Stimulated activated CD8-positive, alpha-beta memory T cell treated with anti-CD3 and anti-CD28 coated beads, Interleukin-15, amount 100 ng/mL, for 24 hours (primary cell): ENCODE measurements around the gene CYP2A6.

Experiments
- DNase-seq: peaks from one replicate; pipeline ENCODE4 v3.0.0-alpha.2; 2020; ENCODE audit warnings: low read depth

Gene CYP2A6

DNA sequence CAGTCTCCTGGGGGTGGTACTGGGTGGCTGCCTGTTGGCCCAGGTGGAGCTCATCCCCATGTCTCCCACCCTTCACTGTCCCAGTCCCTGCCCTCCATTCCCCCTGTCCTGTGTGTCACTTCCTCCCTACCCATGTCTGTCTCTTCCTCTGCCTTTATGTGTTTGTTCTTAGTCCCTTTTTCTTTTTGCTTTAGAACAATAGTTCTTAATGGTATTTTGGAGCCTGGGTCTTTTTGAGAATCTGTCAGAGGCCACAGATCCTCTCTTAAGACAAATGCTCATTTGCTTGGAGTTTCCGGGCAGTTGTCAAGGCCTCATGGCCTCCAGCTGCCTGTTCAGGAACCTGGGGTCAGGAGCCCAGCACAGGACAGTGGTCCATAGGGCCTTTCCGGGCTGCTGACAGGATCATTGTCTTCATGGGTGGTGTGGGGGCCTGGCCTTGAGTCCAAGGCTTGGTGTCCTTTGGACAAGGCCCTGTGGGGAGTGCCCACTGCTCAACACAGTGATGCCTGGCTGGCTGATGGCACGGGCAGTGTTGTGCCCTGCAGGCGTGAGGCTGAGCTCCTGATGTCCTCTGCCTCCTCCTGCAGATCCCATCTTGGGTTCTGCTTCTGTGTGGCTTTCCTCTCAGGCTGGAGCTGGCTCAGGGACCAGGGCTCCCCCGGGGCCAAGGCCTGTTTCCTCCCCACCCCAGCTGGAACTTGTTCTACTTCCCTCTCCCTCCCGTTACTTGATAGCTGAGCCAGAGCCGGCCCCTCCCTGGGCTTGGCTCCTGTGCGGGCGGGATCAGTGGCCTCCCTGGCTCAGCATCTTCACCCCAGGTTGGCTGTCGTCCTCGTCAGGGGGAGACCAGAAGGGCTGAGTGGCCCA, 47.7 kb downstream of the CYP2A6 start:
- DNase-seq: no peak

DNA sequence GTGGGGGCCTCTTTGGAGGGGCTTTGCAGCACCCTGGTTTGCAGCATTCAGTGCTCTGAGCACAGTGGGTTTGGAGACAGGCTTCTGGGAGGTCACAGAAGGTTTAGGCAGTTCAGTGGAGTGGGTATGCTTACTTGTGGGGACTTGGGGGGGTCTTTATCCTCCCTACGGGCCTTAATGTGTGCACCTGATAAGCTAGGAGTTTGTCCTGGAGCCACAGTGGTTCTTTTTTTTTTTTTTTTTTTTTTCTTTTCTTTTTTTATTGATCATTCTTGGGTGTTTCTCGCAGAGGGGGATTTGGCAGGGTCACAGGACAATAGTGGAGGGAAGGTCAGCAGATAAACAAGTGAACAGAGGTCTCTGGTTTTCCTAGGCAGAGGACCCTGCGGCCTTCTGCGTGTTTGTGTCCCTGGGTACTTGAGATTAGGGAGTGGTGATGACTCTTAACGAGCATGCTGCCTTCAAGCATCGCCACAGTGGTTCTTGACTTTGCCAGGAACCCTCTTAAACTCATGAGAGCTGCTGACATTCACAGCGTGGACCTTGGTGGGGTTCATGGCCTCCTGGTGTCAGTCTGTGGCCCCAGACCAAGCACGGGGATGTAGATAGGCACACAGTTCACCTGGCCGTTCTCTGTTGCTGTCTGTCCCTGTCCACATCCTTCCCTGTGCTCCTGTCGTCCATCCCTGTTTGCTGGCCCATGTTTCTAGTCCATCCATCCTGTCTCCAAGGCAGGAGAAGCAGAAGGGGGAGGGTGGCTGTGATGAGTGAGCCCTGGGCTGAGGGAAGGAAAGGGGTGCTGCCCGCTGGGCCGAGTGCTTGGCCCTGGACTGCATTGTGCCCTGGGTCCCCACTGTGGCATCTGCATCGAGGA, 48.6 kb downstream of the CYP2A6 start:
- DNase-seq: no peak

DNA sequence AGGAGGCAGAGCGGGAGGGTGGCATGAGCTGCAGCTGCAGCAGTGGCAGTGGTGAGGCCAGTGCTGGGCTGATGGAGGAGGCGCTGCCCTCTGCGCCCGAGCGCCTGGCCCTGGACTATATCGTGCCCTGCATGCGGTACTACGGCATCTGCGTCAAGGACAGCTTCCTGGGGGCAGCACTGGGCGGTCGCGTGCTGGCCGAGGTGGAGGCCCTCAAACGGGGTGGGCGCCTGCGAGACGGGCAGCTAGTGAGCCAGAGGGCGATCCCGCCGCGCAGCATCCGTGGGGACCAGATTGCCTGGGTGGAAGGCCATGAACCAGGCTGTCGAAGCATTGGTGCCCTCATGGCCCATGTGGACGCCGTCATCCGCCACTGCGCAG, 49.3 kb downstream of the CYP2A6 start:
- DNase-seq: no peak

DNA sequence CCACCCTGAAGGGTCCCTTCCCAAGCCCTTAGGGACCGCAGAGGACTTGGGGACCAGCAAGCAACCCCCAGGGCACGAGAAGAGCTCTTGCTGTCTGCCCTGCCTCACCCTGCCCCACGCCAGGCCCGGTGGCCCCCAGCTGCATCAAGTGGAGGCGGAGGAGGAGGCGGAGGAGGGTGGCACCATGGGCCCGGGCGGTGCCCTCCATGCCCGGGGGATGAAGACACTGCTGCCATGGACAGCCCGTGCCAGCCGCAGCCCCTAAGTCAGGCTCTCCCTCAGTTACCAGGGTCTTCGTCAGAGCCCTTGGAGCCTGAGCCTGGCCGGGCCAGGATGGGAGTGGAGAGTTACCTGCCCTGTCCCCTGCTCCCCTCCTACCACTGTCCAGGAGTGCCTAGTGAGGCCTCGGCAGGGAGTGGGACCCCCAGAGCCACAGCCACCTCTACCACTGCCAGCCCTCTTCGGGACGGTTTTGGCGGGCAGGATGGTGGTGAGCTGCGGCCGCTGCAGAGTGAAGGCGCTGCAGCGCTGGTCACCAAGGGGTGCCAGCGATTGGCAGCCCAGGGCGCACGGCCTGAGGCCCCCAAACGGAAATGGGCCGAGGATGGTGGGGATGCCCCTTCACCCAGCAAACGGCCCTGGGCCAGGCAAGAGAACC, 49.8 kb downstream of the CYP2A6 start:
- no peak for DNase-seq

DNA sequence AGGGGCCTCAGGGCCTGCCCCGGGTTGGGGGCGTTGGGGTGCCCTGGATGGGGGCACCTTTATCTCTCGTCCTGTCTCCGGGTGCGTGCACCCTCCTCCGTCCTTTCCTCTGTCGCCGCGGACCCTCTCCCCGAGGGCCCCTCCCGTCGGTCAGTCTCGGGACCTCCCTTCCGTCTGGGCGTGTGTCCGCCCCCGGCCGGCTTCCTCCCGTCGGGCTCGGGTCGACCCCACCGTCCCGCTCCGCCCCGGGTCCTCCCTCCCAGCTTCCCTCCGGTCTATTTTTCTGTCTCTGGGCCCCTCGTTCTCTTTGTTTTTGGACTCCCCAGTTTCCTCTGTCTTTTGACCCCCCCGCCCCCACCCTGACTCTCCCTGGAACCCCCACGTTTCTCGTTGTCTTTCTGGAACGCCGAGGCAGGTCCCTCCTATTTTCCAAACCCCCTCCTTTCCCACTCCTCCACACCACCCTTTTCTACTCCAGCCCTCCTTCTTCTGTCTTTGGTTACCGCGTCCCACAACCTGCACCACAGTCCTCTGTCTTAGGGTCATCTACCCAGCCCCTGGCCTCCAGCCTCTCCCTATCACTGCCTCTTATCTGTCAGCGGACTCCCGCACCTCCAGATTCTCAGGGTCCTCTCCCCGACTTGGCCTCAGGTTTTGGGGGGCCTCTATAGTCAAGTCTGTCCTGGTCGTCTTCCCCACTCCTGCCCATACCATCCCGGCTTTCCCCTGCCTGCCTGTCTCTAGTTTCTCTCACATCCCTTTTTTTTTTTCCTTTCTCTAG, 50.5 kb downstream of the CYP2A6 start:
- no peak for DNase-seq

DNA sequence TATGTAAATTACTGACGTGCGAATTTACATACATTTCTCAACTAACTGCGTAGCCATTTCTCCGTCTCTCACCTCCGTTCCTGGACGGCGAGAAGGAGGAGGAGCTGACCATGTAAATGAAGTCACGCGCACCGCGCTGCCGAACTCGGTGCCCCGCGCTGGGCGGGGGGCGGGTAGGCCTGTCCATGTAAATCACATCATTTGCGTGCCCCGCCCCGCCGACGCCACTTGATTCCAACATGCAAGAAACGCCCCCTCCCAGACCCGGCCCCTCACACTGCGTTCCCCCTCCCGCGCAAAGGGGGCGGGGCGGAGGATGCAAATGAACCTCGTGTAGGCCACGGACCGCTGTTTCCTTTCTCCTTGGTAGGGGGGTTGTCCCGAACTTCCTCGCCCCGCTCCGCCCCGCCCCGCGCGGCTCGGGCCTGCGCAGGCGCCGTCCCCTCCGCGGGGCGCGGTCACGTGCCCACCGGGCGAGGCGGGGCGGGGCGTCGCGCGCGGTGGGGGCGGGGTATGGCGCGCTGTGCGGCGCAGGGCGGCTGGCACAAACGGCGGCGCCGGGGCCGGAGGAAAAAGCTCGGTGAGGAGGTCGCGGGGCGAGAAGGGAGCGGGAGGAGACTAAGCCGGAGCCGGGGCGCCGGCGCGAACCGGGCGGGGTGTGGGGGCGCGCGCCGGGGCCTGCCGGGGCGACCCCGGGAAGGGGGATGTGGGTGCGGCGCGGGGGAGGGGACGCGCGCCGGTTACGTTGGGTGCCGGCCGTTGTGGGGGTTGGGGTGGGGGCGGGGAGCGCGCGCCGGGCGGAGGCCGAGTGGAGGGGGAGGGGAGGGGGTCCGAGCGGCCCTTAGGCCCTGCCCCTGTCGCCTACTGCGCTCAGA, 51.3 kb downstream of the CYP2A6 start, which contains the start of gene EGLN2:
Gene EGLN2 (plus strand): TSS at position 509 of the 875 bp plus-strand sequence. CDS start 1,382 bp downstream, outside the sequence.
- peak; percentile 99 for DNase-seq

DNA sequence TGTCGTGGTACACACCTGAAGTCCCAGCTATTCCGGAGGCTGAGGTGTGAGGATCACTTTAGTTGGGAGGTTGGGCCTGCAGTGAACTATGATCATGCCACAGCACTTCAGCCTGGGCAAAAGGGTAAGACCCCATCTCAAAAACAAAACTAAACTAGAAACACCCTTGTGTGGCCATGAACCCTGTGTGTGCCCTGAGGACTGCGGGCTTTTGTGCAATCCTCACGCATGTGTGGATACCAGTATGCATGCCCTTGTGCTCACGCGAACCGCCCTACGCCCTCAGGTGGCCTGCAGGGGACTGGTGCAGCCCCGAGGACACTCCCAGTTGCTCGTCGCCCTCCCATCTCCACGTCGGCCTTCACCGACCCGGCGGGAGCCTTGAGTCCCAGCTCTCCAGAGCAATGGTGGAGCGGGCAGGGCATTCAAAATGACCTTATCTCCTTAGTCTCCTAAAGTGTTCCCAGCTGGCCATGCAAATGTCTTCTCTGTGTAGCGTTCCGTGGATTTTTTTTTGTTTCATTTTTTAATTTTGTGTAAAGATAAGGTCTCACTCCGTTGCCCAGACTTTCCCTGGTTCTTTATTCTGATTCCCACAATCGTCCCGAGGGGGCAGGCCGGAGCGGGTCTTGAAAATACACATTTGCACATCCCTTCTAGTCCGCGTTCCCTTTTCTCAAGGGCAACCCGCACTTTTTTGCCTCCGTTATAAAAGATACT, 52.1 kb downstream of the CYP2A6 start:
- DNase-seq: no peak

DNA sequence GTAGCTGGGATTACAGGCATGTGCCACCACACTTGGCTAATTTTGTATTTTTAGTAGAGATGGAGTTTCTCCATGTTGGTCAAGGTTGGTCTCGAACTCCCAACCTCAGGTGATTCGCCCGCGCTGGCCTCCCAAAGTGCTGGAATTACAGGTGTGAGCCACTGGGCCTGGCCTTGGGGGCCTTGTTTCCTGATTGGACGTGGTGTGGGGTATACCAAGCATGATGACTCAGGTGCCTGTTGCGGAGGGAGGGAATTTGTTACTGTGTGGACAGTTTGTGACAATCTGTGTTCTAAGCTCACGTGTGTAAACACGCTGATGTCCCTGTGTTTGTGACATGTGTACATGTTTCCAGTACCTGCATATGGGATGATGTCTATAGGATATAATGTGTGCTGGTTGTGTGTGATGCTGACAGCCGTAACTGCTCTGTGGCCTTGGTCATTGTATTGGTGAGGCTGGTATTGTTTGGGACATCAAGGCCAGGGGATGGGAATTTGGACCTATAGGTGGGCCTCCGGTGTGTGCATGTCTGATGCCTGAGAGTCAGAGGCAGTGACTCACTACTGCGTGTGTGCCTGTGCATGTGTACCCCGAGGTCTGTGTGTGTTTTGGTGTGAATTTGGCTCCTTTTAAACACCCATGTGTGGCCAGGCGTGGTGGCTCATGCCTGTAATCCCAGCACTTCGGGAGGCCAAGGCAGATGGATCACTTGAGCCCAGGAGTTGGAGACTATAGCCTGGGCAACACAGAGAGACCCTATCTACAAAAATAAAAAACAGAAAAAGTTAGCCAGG, 52.9 kb downstream of the CYP2A6 start:
- no peak for DNase-seq
